ENCODE measurements around the gene RUNX3. TPM values are rescaled to one million over a fixed set of nuclear protein-coding genes. Genes with fewer than 3 reads are reported as not detected.

RUNX3 gene
- total and polyA plus RNA-seq, 10 donors: 17.3 to 76.3 (median 49.3) TPM

DNA sequence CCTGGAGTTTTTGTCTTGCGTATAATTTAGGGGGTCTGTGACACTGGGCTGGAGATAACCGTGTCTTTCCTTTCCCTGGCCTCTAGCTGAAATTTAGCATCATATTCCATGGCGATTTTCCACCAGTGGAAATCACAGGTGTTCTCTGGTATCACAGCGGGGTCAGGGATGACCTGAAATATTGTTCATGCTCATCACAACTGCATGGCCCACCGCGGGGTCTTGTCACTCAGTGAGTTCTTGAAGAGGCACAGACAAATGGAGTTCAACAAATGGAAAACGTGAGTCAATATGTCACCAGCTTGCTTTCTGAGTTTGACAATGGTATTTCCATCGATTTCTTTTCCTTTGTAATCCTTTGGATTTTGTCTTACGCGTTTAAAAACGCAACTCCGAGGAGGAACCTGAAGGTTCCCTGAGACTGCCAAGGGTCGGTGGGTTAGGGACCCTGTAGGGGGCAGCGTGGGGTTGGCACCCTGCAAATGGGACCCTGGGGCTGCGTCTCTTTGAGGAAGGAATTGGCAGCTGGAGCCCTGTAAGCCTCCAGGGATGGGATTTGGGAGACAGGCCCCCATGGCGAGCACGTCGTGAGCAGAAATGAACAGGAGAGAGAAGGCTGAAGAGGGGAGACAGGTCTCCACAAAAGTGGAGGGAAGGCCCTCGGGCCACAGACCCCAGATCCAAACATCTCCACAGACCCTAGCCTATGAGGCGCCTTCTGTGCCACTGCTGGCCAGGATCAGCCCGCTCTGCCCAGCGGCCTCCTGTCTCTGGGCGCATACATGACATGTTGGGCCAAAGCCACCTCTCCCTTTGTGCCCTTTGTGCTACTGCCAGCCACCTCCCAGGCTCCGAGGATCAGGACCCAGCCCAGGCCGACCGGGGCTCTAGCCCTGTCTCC is 32.1 kb upstream of the RUNX3 start:
- Histone ChIP-seq H3K9me3 (no peaks in the 10 kb centered on the region), H3K4me1 (peaks cover 6 to 61% (median 40%) of the 10 kb centered on the region in 6 donors), H3K36me3 (no peaks in the 10 kb centered on the region), H3K27ac (peak overlapping the region in 1 of 8 donors; percentile 86), H3K27me3 (replicated peaks in 1 of 7) (peaks cover 0 to 5% (median 0%) of the 10 kb centered on the region in 7 donors), H3K4me3 (peak overlapping the region in 2 of 8 donors; percentile 18 to 56)
- DNase-seq: peak; percentile 69
- WGBS, 5 donors: 80 to 87% (median 82%) methylated on average over 23 to 26 of the region's 26 CpGs
- intact Hi-C loops (cut with DNase I; ENCODE audit: low total_unique reads): no loop called here
- TF ChIP-seq CTCF (IDR thresholded peaks at IDR 0.05 in 8 of 11, conservative IDR thresholded peaks at IDR 0.05 in 3 of 11): peak in 2 of 11 experiments; percentile 7 to 23
- no peak for TF ChIP-seq POLR2A (IDR thresholded peaks at IDR 0.05)

DNA sequence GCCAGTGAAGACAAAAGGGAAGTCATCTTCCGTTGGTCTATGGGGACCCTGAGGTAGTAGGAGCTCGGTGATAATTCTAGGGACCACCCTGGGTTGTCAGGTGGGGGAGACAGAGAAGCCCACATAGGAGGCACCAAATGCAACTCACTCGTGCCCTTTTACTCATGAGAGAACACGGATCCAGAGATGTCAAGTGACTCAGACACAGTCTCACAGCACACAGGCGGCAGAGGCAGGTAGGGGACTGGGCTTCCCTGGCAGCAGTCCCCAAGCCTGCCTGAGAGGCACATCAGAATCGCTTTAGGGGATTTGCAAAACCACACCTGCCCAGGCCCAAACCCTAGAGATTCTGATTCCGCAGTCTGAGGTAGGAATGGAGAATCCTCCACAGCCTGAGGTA is 31.3 kb upstream of the RUNX3 start:
- Histone ChIP-seq H3K4me1 (peaks cover 6 to 62% (median 45%) of the 10 kb centered on the region in 6 donors), H3K27ac (no peak overlapping the region), H3K27me3 (replicated peaks in 1 of 7) (peaks cover 0 to 5% (median 0%) of the 10 kb centered on the region in 7 donors), H3K4me3 (no peak overlapping the region), H3K36me3 (no peaks in the 10 kb centered on the region), H3K9me3 (no peaks in the 10 kb centered on the region)
- TF ChIP-seq POLR2A (IDR thresholded peaks at IDR 0.05) (no peak), POLR2AphosphoS5 (IDR thresholded peaks at IDR 0.05) (no peak), CTCF (IDR thresholded peaks at IDR 0.05 in 8 of 11, conservative IDR thresholded peaks at IDR 0.05 in 3 of 11) (no peak)
- 76 to 89% (median 80%) methylated on average over 3 to 7 of the region's 7 CpGs for WGBS, 5 donors
- intact Hi-C loops (cut with DNase I; ENCODE audit: low total_unique reads): no loop called here
- peak; percentile 51 for DNase-seq

- peak; percentile 28 for DNase-seq
- intact Hi-C loops (cut with DNase I; ENCODE audit: low total_unique reads): no loop called here
- TF ChIP-seq CTCF (IDR thresholded peaks at IDR 0.05 in 8 of 11, conservative IDR thresholded peaks at IDR 0.05 in 3 of 11) (no peak), POLR2A (IDR thresholded peaks at IDR 0.05) (no peak), POLR2AphosphoS5 (IDR thresholded peaks at IDR 0.05) (no peak)
- Histone ChIP-seq H3K4me1 (peaks cover 1 to 62% (median 45%) of the 10 kb centered on the region in 6 donors), H3K4me3 (no peak overlapping the region), H3K9me3 (no peaks in the 10 kb centered on the region), H3K36me3 (no peaks in the 10 kb centered on the region), H3K27me3 (replicated peaks in 1 of 7) (peaks cover 0 to 8% (median 0%) of the 10 kb centered on the region in 7 donors), H3K27ac (no peak overlapping the region)
- 81 to 95% (median 88%) methylated on average over 11 of the region's 11 CpGs for WGBS, 5 donors
Observed at GRCh38 chr1:24960071-24960801, 30.2 kb upstream of the RUNX3 start.

DNA sequence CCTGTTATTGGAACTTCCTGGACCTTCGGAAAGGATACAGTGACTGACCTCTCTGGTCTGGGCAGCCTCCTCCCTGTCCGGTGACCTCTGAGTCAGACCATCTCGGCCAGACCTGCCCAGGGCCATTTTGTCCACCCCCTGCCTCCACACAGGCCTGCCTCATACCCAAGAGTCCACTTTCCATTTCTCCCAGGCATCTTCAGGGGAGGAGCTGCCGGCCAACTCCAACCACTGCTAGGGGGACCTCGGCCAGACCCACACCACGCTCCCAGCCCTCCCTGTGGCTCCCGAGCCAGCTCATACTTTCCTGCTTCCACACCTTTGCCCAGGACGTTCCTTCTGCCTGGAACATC is 29.5 kb upstream of the RUNX3 start:
- TF ChIP-seq POLR2AphosphoS5 (IDR thresholded peaks at IDR 0.05) (no peak), POLR2A (IDR thresholded peaks at IDR 0.05) (no peak), CTCF (IDR thresholded peaks at IDR 0.05 in 8 of 11, conservative IDR thresholded peaks at IDR 0.05 in 3 of 11) (no peak)

More for the DNA sequence above, 29.5 kb upstream of the RUNX3 start:
- H3K4me3 ChIP-seq: no peak overlapping the region
- intact Hi-C loops (cut with DNase I; ENCODE audit: low total_unique reads): no loop called here
- peaks cover 0 to 62% (median 45%) of the 10 kb centered on the region in 6 donors for H3K4me1 ChIP-seq
- H3K36me3 ChIP-seq: no peaks in the 10 kb centered on the region
- 83 to 92% (median 86%) methylated on average over 8 of the region's 8 CpGs for WGBS, 5 donors
- DNase-seq: peak; percentile 59
- H3K27me3 ChIP-seq (replicated peaks in 1 of 7): peaks cover 0 to 8% (median 0%) of the 10 kb centered on the region in 7 donors
- H3K27ac ChIP-seq: no peak overlapping the region
- H3K9me3 ChIP-seq: no peaks in the 10 kb centered on the region
